HUDEP-2 (cell line): Measurements from ENCODE around the gene OSBPL2.

Experiments
- DNase-seq, 76 experiments: peaks; one replicate each; lab custom pipeline; 2025; ENCODE audit not compliant: unreplicated experiment in 76 of 76; lab: John Stamatoyannopoulos, UW

The OSBPL2 gene

GRCh38 chr20:62307226-62308101 is 69.1 kb downstream of the OSBPL2 start:
- peak in 14 of 76 experiments; percentile 2 to 51 (median 14) for DNase-seq

DNA sequence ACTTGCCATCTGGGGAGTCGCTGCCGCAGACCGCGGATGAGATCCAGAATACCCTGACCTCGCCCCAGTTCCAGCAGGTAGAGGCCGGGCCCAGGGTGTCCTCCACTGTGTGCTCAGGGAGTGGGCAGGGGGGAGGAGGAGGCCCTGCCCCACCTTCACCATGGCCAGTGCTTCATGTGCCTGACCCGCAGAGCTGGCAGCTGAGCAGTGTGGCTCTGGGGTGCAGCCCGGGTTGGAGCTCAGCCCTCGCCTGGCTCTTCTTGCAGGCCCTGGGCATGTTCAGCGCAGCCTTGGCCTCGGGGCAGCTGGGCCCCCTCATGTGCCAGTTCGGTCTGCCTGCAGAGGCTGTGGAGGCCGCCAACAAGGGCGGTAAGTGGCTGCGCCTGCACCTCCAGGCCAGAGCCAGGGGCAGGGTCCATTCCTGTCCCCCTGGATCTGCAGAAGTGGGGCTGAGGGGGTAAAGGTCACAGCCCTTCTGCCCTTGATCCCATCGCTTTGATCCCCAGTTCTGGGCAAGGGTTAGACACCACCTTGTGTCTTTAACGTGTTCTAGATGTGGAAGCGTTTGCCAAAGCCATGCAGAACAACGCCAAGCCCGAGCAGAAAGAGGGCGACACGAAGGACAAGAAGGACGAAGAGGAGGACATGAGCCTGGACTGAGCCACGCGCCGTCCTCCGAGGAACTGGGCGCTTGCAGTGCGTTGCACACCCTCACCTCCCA is 69.9 kb downstream of the OSBPL2 start:
- no peak for DNase-seq

DNA sequence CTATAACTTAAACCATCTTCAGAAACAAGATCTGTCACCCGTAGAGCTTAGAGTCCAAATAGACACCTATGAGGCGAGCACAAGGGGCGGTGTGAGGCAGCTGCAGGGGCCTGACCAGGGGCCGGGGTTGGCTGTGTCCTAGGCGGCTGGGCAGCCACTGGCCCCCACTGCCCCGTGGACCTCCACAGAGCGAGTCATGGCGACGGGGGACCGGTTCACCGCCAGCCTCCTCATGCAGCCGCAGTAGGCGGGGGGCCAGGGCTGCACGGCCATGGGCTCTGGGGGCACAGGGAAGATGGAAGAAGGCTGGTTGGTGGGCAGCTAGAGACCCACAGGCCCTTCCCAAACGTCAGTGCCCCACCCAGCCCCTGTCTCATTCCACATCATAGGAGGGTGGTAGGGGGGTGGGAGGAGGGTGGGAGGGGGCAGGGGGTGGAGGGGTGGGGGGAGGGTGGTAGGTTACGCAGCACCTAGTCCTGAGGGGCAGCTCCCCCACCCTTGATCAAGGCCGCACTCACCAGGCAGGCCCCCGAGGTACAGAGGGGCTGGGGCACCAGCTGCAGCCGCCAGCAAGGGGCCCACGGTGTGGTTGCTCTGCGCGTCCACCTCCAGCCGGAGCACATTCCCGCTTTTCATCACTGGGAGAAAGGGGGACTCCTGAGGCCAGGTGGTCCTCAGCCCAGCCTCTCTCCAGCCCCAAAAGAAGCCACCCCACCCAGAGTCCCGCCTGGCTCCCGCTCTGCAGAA is 71.0 kb downstream of the OSBPL2 start:
- no peak for DNase-seq

DNA sequence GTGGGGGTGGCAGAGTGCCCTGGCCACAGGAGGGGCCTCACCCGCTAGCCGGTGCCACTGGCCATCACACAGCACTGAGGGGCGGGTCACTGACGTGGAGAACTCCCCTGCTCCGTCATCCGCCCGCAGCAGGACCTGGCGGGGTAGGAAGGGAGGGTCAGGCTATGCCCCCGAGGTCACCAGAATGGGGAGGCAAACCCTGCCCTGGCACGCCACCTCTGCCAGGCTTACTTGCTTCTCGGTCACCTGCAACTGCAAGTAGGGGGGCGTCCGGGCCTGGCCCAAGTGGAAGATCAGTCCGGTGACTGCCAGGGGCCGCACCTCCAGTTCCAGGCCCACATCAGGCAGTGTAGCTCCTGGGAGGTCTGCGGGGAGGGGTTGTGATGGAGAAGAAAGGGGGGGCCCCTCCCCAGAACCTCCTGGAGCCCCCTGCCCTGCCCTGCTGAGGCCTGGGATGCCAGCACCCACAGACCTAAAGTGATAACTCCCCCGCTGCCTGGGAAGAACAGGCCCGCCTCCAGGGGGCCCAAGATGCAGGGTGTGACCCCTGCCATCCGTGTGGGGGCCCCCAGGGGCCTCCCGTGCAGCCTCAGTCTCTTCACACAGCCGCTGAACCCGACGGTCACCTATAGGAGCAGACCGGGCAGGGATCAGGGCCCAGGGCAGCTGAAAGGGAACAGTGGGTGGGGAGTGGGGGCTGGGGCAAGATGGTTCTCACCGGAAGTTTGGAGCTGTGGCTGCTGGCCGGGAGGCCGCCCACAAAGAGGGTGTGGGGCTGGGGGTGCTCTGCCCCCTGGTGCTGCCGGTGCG is 71.8 kb downstream of the OSBPL2 start:
- DNase-seq, result no peak

DNA sequence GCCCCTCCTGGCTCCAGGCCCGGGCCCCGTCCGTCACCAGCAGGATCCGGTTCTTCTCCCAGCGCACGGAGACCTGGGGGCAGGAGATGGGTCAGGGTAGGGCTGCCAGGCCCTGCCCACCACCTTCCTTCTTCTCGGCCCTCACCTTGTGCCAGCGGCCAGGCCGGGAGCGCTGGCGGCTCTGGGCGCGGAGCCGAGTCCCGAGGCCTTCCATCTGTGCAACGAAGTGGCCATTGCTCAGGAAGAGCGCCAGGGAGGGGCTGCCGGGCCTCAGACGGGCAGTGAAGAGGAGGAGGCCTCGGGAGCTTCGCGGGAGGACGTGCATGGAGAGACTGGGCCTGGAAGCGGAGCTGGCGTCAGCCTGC is 72.4 kb downstream of the OSBPL2 start:
- no peak for DNase-seq

GRCh38 chr20:62311150-62311549 is 72.8 kb downstream of the OSBPL2 start:
- DNase-seq, result no peak

DNA sequence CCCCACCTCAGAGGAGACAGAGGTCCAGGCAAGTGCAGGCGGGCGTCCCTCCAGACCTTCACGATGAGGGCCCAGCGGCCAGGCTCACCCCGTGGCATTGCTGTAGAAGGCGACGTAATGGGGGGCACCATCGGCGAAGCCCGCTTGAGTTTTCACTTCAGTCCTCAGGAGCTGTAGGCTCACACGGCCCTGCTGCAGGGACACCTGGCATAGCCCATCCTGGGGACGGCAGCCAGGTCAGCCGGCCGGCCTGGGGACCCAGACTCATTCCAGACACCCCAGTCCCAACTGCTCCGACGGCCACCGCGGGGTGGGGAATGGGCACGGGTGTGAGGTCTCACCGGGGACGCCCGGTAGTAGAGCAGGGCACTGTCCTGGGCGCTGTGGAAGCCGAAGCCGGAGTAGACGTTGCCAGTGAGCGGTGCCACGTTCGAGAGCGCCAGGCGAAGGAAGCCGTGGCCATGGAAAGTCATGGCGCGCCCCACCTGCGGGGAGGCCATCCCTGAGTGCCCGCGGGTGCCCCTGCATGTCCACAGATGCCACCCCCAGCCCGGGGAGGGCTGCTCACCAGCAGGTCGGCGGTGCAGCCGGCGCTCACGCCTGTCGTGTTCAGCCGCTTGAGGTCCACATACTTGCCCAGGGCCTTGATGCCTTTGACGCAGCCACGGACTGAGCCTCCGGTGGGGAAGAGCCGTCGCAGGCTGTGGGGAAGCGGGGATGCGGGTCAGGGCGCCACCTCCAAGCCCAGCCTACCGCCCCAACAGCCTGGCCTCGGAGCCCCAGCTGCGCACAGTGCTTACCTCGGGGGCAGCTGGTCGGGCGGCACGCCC is 73.7 kb downstream of the OSBPL2 start:
- DNase-seq, result no peak

GRCh38 chr20:62312662-62312977 is 74.3 kb downstream of the OSBPL2 start:
- no peak for DNase-seq

- DNase-seq, result no peak
Observed at GRCh38 chr20:62313021-62313420, 74.7 kb downstream of the OSBPL2 start.

- DNase-seq, result no peak
Observed at GRCh38 chr20:62313460-62314338, 75.4 kb downstream of the OSBPL2 start.

DNA sequence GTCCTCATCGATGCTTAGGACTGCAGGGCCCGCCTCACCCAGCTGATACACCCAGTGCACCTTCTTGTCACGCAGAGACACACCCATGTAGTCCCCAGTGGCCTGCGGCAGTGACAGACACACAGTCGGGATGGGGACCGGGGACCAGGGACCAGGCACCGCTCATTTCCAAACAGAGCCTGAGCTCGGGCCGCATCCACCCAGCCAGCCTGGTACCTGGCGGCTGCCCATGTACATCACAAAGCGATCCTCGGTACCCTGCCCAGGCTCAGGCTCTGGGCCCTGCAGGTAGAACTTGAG is 76.0 kb downstream of the OSBPL2 start:
- no peak for DNase-seq

GRCh38 chr20:62314711-62315302 is 76.5 kb downstream of the OSBPL2 start:
- DNase-seq, result no peak

DNA sequence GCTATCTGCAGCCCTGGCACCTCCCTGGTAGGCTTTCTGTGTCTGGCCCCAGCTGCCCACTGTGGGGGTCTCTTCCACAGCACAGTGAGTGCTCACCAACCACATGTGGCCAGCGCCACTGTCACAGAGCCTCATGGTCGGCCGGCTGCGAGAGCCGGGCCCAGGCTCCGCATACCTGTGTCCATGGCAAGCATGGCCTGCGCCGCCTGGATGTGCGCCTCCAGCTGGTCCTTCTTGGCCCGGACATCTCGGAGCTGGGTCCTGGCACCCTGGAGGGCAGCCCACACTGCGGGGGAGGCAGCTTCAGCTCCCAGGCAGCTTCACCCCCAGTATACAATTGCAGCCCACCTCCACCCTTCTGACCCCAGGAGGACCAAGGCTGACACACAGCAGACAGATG is 77.5 kb downstream of the OSBPL2 start:
- DNase-seq, result no peak

DNA sequence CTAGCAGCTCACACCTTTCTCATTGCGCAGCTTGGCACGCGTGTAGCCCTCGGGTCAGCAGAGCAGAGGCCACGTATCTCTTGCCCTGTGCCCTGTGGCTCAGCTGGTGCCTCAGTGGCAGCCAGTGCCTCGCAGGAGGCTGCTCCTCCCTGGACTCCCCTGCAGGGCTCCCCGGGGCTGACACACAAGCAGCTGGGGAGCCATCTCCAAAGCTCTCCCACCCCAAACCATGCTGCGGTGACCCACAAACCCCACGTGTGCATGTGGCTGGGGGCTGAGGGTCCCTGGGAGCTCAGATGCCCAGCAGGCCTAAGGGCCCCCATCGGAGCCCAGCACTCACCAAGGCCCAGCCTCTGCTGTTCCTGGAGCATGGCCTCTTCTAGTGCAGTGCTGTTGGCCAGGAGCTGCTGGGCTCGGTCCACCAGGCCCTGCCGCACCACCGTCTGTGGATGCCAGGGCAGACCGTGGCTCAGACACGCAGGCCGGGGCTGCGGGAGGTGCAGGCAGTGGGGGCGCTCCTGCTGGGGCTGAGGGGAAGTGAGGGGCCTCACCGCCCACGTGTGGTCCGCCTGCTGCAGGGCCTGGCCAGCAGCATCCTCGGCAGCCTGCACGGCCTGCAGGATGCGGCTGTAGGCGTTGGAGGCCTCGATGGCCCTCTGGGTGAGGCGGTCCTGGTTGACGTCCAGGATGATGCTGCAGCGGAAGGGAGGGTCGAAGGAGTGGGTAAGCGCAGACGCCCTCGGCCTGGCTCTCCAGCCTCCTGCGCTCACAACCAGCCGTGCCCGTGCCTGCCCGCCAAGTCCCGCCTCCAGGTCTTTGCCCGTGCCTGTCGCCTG is 78.2 kb downstream of the OSBPL2 start:
- DNase-seq, result no peak

DNA sequence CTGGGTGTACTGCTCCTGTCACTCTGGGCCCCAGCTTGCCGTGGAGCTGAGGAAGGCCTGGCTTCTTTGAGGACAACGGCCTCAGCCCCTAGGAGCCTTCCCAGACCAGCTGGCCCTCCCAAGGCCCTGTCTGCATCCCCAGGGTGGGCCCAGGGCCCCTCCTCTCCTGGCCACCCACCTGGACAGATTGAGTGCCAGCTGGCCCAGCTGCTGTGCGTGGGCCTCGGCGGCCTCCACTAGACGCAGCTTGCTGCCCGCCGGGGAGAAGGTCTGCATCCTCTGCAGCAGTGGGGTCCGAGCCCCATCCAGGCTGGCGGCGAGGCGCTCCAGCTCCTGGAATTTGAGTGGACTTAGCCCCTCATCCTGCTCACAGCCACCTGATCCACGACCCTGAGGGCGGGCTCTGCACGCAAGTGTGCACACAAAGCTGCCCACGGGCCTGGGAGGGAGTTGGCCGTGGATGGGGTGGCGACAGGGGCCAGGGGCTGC is 78.9 kb downstream of the OSBPL2 start:
- no peak for DNase-seq

GRCh38 chr20:62318400-62319345 is 80.4 kb downstream of the OSBPL2 start:
- no peak for DNase-seq
